ENCODE results near the gene C19orf67. TPM values are rescaled to one million over a fixed set of nuclear protein-coding genes. Genes with fewer than 3 reads are reported as not detected.

The C19orf67 gene
- polyA plus RNA-seq: 0.10 TPM
- long read RNA-seq, donor 1: 0 reads
- long read RNA-seq, donor 2: 0 reads
- long read RNA-seq, donor 3: 0 reads
- long read RNA-seq, donor 4: 0 reads
- long read RNA-seq, donor 5: 0 reads
- long read RNA-seq, donor 6: 0 reads
- long read RNA-seq, donor 7: 0 reads
- long read RNA-seq, donor 8: 0 reads
- long read RNA-seq, donor 9: 0 reads
- long read RNA-seq, donor 10: 0 reads
- long read RNA-seq, donor 11: 0 reads

DNA sequence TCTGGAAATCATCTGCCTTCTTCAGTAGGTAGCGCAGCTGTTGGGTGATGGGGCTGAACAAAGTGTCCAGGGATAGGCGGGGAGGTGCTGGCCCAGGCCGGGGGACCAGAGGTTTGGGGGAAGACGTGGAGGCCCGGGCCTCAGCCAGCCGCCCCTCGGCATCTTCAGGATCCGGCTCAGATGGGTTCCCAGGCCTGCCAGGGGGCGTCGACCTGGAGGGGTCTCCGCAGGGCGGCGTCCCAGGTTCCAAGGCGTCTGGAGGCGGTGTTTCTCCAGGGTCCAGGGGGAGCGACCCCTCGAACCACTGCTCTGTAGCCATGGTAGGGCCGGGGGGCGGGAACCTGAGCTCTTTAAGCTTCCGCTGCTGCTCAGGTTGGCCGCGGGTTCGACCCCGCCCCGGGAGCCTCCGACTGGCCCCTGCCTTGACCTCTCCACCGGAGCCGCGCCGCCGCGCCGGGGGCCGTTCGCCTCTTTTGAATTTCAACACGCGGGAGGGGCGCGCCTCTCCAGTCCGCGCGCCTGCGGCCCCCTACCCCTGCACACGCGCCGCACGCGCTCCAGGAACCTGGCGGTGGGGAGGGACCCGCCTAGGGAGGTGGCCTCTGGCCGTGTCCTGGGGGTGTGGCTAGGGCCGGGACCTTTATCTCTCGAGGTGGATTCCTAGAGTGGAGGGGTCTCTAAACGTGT is at the start of gene C19orf67:
Gene C19orf67, minus strand, starts transcription at position 475 of the 687 bp plus-strand sequence. Its CDS starts 156 bp downstream, at position 319.
- Histone ChIP-seq H3K9me3 (ENCODE audit: control insufficient read depth, low read depth, low read length) (no peaks in the 10 kb centered on the region), H3K27ac (ENCODE audit: low read length) (no peak within 1 kb of the TSS), H3K27me3 (ENCODE audit: control insufficient read depth, insufficient read depth, low read length) (no peaks in the 10 kb centered on the region), H3K4me3 (ENCODE audit: low read length) (peak within 1 kb of the TSS; percentile 15), H3K36me3 (ENCODE audit: control insufficient read depth, insufficient read depth, low read length) (peaks cover 12% of the 10 kb centered on the region), H3K4me1 (ENCODE audit: control insufficient read depth, insufficient read depth, low read length) (peaks cover 17% of the 10 kb centered on the region)
- no CpG with 5 or more reads among the region's 54 CpGs for WGBS (ENCODE audit: insufficient coverage, low lambda C conversion rate)
- peak in 1 of 2 donors; percentile 61 for DNase-seq

DNA sequence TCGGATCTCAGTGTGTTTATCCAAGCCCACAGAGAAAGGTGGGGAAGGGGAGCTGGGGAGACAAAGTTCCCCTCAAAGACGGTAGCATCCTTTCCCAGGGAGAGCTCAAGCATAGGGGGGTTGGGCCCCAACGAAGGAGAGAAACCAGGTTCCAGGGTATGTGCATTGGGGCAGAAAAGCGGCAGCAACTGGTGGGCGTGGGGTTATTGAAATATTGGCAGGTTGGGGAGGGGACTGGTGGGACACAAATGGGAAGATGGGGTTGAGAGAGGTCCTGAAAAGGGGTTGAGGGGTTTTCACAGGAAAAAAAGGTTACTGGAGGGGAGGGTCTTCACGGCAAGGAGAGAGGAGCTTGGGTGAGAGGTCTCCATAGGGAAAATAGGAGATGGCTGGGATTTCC is 49.8 kb upstream of the C19orf67 start:
- no peaks in the 10 kb centered on the region for H3K27me3 ChIP-seq (ENCODE audit: control insufficient read depth, insufficient read depth, low read length)
- H3K4me1 ChIP-seq (ENCODE audit: control insufficient read depth, insufficient read depth, low read length): peaks cover 10% of the 10 kb centered on the region
- no peaks in the 10 kb centered on the region for H3K36me3 ChIP-seq (ENCODE audit: control insufficient read depth, insufficient read depth, low read length)
- no peak overlapping the region for H3K27ac ChIP-seq (ENCODE audit: low read length)
- no peaks in the 10 kb centered on the region for H3K9me3 ChIP-seq (ENCODE audit: control insufficient read depth, low read depth, low read length)
- DNase-seq: no peak
- WGBS (ENCODE audit: insufficient coverage, low lambda C conversion rate): 40% methylated on average over 2 of the region's 6 CpGs
- peak overlapping the region; percentile 69 for H3K4me3 ChIP-seq (ENCODE audit: low read length)

DNA sequence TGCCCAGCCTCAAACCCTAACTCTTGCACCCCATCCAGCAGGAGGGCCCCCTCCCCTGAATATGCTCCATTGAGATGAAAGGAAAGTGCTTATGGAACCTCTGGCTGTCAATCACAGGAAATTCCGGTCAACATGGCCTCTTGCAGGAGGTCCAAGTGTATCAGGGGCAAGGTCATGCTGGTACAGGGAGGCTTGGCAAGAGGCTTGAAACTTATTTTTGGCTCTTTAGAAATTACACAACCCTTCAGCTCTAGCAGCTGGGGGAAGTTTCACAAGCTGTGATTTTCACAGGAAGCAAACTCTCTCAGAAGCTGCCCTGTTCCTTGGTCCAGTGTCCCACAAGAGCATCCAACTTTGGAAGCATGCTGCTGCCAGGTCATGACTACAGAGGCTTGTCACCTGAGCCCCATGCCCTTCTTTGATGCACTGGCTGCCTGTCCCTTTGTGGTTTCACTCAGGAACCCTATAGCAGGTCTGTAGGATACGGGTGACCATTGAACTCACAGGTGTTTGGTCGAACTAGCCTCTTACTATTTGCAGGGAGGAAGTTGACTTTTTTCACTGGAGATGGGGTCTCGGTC is 42.4 kb upstream of the C19orf67 start:
- no peaks in the 10 kb centered on the region for H3K4me1 ChIP-seq (ENCODE audit: control insufficient read depth, insufficient read depth, low read length)
- no peaks in the 10 kb centered on the region for H3K9me3 ChIP-seq (ENCODE audit: control insufficient read depth, low read depth, low read length)
- no peaks in the 10 kb centered on the region for H3K27me3 ChIP-seq (ENCODE audit: control insufficient read depth, insufficient read depth, low read length)
- no peak overlapping the region for H3K4me3 ChIP-seq (ENCODE audit: low read length)
- DNase-seq: no peak
- H3K27ac ChIP-seq (ENCODE audit: low read length): no peak overlapping the region
- no CpG with 5 or more reads among the region's 4 CpGs for WGBS (ENCODE audit: insufficient coverage, low lambda C conversion rate)
- peaks cover 2% of the 10 kb centered on the region for H3K36me3 ChIP-seq (ENCODE audit: control insufficient read depth, insufficient read depth, low read length)

DNA sequence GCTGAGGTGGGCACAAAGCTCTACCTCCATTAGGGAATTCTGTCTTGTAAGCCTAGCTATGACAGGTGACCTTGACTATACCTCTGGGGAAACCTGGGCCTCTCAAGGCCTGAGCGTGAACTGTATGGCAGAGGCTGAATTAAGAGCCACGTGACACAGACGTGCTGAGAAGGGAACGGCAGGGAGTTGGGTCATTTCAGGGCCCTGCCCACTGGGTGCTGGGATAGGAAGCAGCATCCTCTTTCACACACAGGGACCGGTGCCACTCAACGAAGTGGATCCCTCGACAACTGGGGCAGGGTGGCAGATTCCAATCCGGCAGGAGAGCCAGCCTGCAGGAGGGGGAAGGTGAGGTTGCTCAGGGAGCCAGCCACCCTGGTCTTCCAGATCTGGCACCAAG is 41.6 kb upstream of the C19orf67 start:
- 65% methylated on average over 2 of the region's 8 CpGs for WGBS (ENCODE audit: insufficient coverage, low lambda C conversion rate)
- Histone ChIP-seq H3K27ac (ENCODE audit: low read length) (no peak overlapping the region), H3K4me3 (ENCODE audit: low read length) (no peak overlapping the region), H3K9me3 (ENCODE audit: control insufficient read depth, low read depth, low read length) (no peaks in the 10 kb centered on the region), H3K4me1 (ENCODE audit: control insufficient read depth, insufficient read depth, low read length) (no peaks in the 10 kb centered on the region), H3K27me3 (ENCODE audit: control insufficient read depth, insufficient read depth, low read length) (no peaks in the 10 kb centered on the region), H3K36me3 (ENCODE audit: control insufficient read depth, insufficient read depth, low read length) (peaks cover 2% of the 10 kb centered on the region)
- DNase-seq: peak; percentile 44 to 67

DNA sequence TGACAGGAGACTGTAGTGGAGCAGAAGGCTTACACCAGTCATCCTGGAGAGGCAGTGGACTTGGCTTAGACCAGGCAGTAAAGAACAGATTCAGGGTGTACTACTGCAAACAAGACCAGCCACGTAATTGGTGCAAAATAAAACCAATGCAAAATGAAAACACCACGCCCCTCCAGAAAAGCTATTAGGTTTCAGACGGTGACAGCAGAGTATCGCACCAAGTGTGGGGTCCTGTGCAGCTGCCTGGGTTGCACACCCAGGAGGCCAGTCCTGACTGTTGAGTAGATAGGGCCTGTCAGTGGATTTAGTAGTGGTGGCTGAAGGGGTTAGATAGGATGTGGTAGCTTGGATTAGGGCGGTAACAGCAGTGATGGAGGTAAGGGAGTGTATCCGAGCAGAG is 37.3 kb upstream of the C19orf67 start:
- no peak for DNase-seq
- no CpG with 5 or more reads among the region's 6 CpGs for WGBS (ENCODE audit: insufficient coverage, low lambda C conversion rate)
- no peaks in the 10 kb centered on the region for H3K9me3 ChIP-seq (ENCODE audit: control insufficient read depth, low read depth, low read length)
- H3K36me3 ChIP-seq (ENCODE audit: control insufficient read depth, insufficient read depth, low read length): peaks cover 2% of the 10 kb centered on the region
- H3K27me3 ChIP-seq (ENCODE audit: control insufficient read depth, insufficient read depth, low read length): no peaks in the 10 kb centered on the region
- H3K4me3 ChIP-seq (ENCODE audit: low read length): no peak overlapping the region
- H3K27ac ChIP-seq (ENCODE audit: low read length): no peak overlapping the region
- H3K4me1 ChIP-seq (ENCODE audit: control insufficient read depth, insufficient read depth, low read length): peaks cover 17% of the 10 kb centered on the region

DNA sequence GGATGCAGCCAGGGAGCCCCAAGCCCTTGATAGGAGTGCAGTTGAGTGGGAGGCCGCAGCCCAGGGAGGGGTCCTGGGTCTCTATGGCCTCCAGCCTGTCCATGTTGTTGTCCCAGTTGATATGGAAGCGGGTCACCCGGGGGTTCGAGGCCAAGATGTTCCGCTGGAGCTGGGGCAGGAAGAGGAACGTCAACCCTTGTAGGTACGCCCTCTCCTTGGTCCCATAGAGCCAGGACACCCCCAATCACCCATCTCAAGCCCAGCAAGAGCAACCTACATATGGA is 34.9 kb upstream of the C19orf67 start:
- H3K4me3 ChIP-seq (ENCODE audit: low read length): no peak overlapping the region
- 100% methylated on average over 2 of the region's 7 CpGs for WGBS (ENCODE audit: insufficient coverage, low lambda C conversion rate)
- DNase-seq: no peak
- H3K36me3 ChIP-seq (ENCODE audit: control insufficient read depth, insufficient read depth, low read length): peaks cover 2% of the 10 kb centered on the region
- peaks cover 17% of the 10 kb centered on the region for H3K4me1 ChIP-seq (ENCODE audit: control insufficient read depth, insufficient read depth, low read length)
- no peaks in the 10 kb centered on the region for H3K9me3 ChIP-seq (ENCODE audit: control insufficient read depth, low read depth, low read length)
- no peak overlapping the region for H3K27ac ChIP-seq (ENCODE audit: low read length)
- no peaks in the 10 kb centered on the region for H3K27me3 ChIP-seq (ENCODE audit: control insufficient read depth, insufficient read depth, low read length)

DNA sequence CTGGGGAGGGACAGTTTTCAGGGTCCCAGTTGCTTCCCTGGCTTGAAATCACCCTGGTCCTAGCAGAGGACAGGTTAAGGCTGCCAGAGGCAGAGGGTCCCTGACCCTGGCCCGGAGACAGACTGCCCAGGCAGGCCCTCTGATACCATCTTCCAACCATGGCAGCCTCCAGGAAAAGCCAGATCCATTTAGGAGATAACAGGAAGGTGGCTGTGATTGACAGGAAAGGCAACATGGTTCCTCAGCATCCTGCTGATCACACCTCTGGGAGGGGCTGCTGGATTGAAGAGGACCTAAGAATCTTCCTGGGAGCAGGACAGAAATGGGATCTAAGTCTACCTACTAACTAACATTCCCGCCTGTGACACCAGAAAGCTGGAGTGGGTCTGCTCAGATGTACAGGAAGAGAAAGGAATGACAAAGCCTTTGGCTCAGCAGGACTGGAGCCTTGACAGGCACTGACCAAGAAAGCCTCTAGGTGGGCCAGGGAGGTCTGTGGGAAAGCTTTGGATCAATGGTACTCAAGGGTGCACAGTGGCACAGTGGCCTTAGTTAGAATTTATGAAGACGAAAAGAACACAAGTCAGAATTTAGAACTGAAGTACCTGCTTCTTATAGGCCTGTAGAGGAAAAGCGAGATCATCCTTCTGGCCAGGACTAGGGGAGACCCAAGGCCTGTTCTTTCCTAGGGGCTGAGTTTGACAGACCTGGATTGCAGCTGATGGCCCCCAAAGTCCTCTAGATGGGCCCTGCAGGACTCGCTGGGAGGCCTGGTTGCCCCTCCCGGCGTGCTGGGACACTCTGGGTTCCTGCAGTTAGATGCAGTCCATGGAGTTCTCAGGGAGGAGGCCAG is 34.3 kb upstream of the C19orf67 start:
- peaks cover 17% of the 10 kb centered on the region for H3K4me1 ChIP-seq (ENCODE audit: control insufficient read depth, insufficient read depth, low read length)
- peaks cover 2% of the 10 kb centered on the region for H3K36me3 ChIP-seq (ENCODE audit: control insufficient read depth, insufficient read depth, low read length)
- H3K9me3 ChIP-seq (ENCODE audit: control insufficient read depth, low read depth, low read length): no peaks in the 10 kb centered on the region
- no peak for DNase-seq
- WGBS (ENCODE audit: insufficient coverage, low lambda C conversion rate): no CpG with 5 or more reads among the region's 7 CpGs
- H3K27ac ChIP-seq (ENCODE audit: low read length): peak overlapping the region; percentile 98
- no peaks in the 10 kb centered on the region for H3K27me3 ChIP-seq (ENCODE audit: control insufficient read depth, insufficient read depth, low read length)
- H3K4me3 ChIP-seq (ENCODE audit: low read length): no peak overlapping the region

DNA sequence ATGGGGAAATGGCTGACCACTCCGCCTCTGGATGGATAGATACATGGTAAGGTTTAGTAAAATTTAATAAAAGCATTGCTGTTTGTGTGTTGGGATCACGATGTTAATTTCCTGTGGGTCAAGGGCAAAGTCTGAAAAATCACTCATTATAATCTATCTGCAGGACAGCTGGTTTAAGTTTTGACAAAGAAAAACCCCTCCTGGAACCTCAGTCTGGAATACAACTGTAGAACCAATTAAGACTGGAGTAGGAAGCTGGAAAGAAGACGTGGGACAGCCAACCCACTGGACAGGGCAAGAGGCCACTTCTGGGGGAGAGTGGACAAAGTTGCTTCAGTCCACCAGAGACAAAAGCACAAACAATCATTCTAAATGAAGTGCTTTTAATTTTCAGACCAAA is 33.6 kb upstream of the C19orf67 start:
- Histone ChIP-seq H3K4me3 (ENCODE audit: low read length) (peak overlapping the region; percentile 59), H3K27ac (ENCODE audit: low read length) (peak overlapping the region; percentile 98), H3K27me3 (ENCODE audit: control insufficient read depth, insufficient read depth, low read length) (no peaks in the 10 kb centered on the region), H3K36me3 (ENCODE audit: control insufficient read depth, insufficient read depth, low read length) (no peaks in the 10 kb centered on the region), H3K4me1 (ENCODE audit: control insufficient read depth, insufficient read depth, low read length) (peaks cover 17% of the 10 kb centered on the region), H3K9me3 (ENCODE audit: control insufficient read depth, low read depth, low read length) (no peaks in the 10 kb centered on the region)
- WGBS (ENCODE audit: insufficient coverage, low lambda C conversion rate): no CpG with 5 or more reads among the region's 3 CpGs
- DNase-seq: no peak

DNA sequence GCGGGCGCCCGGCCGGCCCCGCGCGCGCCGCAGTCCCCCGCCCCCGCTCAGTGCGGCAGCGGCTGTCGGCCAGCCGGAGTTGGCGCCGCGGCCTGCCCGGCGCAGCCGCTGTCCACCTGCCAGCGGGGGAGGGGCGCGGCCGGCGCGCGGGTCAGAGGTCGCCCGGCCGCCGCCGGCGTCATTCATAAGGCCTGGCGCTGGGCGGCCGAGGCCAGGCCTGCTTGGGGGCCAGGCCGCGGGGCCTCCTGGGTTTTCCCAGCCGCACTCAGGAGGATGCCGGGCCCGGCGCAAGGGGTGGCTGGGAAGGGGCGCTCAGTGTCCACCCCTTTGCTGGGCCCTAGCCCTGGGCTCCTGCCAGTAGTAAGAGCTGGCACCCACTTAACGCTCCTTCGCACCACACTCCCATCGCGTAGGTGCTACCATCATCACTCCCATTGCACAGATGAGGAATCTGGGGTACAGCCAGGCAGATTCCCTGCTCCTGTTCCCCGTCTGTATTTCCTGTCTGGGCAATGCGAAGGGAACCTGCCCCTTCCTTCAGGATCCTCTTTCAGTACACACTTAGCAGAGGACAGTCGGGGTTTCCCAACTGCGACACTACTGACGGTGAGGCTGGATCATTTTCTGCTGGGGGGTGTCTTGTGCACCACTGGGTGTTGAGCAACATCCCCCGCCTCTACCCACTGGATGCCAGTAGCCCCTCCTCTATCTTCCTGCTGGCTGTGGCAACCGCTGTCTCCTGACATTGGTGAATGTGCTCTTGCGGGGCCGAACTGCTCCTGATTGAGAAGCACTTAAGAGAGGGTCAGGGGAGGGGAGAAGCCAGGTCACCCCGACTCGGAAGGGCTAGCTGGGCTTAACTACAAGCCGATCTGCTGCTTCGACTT is 32.8 kb upstream of the C19orf67 start:
- H3K27ac ChIP-seq (ENCODE audit: low read length): peak overlapping the region; percentile 98
- H3K27me3 ChIP-seq (ENCODE audit: control insufficient read depth, insufficient read depth, low read length): no peaks in the 10 kb centered on the region
- no peaks in the 10 kb centered on the region for H3K36me3 ChIP-seq (ENCODE audit: control insufficient read depth, insufficient read depth, low read length)
- no peaks in the 10 kb centered on the region for H3K9me3 ChIP-seq (ENCODE audit: control insufficient read depth, low read depth, low read length)
- peaks cover 18% of the 10 kb centered on the region for H3K4me1 ChIP-seq (ENCODE audit: control insufficient read depth, insufficient read depth, low read length)
- peak; percentile 69 to 78 for DNase-seq
- H3K4me3 ChIP-seq (ENCODE audit: low read length): peak overlapping the region; percentile 59
- WGBS (ENCODE audit: insufficient coverage, low lambda C conversion rate): no CpG with 5 or more reads among the region's 61 CpGs

All from large intestine (tissue), 12 donors.